ENCODE measurements around the gene RCL1.

Gene RCL1

DNA sequence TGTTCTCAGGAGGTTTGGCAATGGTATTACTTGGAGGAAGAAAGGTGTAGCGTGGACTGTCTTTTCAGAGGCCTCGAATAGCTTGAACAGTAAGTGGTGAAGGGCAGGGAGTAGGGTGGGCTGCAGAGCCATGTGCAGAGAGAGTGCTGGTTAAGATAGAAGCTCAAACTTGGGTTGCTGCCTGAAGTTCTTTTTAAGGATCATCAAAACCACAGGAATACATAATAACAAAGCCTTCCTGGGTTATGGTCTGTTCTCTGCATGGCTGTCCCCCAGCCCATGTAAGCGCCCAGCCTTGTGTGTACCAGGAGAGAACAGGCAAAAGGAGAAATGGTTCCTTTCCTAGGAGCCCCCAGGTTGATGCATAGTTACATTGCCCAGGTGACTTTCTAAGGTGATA, 43.9 kb downstream of the RCL1 start:
- H3K27ac Mint-ChIP-seq = peak overlapping the region; percentile 45
- no peak overlapping the region for H3K4me3 Mint-ChIP-seq
- H3K4me1 Mint-ChIP-seq (ENCODE audit: low read depth) = peaks cover 67% of the 10 kb centered on the region
- no peaks in the 10 kb centered on the region for H3K27me3 Mint-ChIP-seq (ENCODE audit: low read depth)
- no peaks in the 10 kb centered on the region for H3K9me3 Mint-ChIP-seq
- H3K36me3 Mint-ChIP-seq (ENCODE audit: low read depth) = peaks cover 51% of the 10 kb centered on the region

GRCh38 chr9:4837261-4838188, 44.8 kb downstream of the RCL1 start:
- Mint-ChIP-seq H3K9me3 (no peaks in the 10 kb centered on the region), H3K4me1 (ENCODE audit: low read depth) (peaks cover 72% of the 10 kb centered on the region), H3K27ac (peak overlapping the region; percentile 14), H3K36me3 (ENCODE audit: low read depth) (peaks cover 52% of the 10 kb centered on the region), H3K27me3 (ENCODE audit: low read depth) (no peaks in the 10 kb centered on the region), H3K4me3 (no peak overlapping the region)

GRCh38 chr9:4838189-4838546, 45.4 kb downstream of the RCL1 start:
- H3K4me1 Mint-ChIP-seq (ENCODE audit: low read depth) = peaks cover 68% of the 10 kb centered on the region
- no peak overlapping the region for H3K4me3 Mint-ChIP-seq
- no peak overlapping the region for H3K27ac Mint-ChIP-seq
- peaks cover 48% of the 10 kb centered on the region for H3K36me3 Mint-ChIP-seq (ENCODE audit: low read depth)
- H3K27me3 Mint-ChIP-seq (ENCODE audit: low read depth) = no peaks in the 10 kb centered on the region
- no peaks in the 10 kb centered on the region for H3K9me3 Mint-ChIP-seq

DNA sequence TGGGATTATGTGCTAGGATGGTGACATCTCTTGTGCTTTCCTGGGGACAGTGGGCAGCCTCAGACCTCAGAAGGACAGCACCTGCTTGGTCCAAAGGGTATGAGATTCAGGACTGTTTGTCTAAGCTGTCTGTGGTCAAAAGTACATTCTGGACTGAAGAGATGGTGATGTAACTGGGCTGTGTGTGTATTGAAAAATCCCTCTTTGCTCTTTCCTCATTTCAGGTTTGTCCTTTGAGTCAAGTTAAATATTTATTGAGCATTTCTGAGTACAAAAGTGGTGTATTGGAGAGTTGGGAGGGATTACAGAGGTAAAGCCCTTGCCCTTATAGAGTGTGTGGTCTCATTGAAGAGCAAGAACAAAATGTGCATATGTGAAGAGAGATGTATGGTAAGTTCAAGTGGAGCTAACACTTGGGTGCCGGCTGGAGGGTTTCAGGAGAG, 46.7 kb downstream of the RCL1 start:
- no peak overlapping the region for H3K27ac Mint-ChIP-seq
- H3K9me3 Mint-ChIP-seq = no peaks in the 10 kb centered on the region
- no peaks in the 10 kb centered on the region for H3K27me3 Mint-ChIP-seq (ENCODE audit: low read depth)
- no peak overlapping the region for H3K4me3 Mint-ChIP-seq
- peaks cover 65% of the 10 kb centered on the region for H3K4me1 Mint-ChIP-seq (ENCODE audit: low read depth)
- H3K36me3 Mint-ChIP-seq (ENCODE audit: low read depth) = peaks cover 41% of the 10 kb centered on the region

GRCh38 chr9:4840018-4840417, 47.3 kb downstream of the RCL1 start:
- Mint-ChIP-seq H3K36me3 (ENCODE audit: low read depth) (peaks cover 42% of the 10 kb centered on the region), H3K9me3 (no peaks in the 10 kb centered on the region), H3K27me3 (ENCODE audit: low read depth) (no peaks in the 10 kb centered on the region), H3K27ac (peak overlapping the region; percentile 29), H3K4me1 (ENCODE audit: low read depth) (peaks cover 66% of the 10 kb centered on the region), H3K4me3 (no peak overlapping the region)

DNA sequence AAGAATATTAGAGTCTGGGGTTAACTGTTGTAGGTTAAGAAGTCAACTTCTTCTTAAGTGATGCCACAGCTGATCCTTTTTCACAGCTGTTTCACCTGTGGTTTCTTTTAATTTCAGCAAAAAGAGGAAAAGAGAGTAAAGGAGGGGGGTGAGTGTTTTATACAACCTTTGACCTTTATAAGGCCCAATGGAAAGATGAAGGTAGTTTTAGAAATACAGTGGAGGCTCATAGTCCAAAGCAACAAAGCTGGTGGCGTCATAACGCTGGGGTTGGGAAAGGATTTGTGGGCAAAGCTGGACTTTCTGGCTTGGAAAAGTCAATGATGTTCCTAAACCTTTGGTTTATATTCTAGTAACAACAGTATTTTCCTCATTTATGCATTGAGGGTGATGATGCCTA, 49.5 kb downstream of the RCL1 start:
- no peaks in the 10 kb centered on the region for H3K9me3 Mint-ChIP-seq
- no peak overlapping the region for H3K4me3 Mint-ChIP-seq
- H3K4me1 Mint-ChIP-seq (ENCODE audit: low read depth) = peaks cover 56% of the 10 kb centered on the region
- no peaks in the 10 kb centered on the region for H3K27me3 Mint-ChIP-seq (ENCODE audit: low read depth)
- H3K27ac Mint-ChIP-seq = peak overlapping the region; percentile 76
- H3K36me3 Mint-ChIP-seq (ENCODE audit: low read depth) = peaks cover 36% of the 10 kb centered on the region

DNA sequence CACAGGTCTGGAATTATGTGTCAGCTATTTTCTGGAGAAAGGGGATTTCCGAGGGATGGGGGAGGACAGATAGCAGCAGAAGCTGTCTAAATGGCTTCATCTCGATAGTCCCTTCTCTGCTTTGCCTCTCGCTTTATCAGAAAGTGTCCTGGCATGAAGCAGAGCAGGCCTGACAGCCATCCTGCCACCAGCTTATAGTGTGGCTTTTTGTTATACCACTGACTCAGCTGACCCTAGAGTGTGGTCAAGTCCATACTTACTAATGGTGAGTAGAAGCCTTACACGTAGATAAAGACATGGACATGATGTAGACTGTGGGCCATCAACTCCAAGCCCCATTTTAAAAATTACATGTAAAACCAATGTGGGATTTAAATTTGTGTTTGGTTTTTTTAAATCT, 50.0 kb downstream of the RCL1 start:
- no peaks in the 10 kb centered on the region for H3K9me3 Mint-ChIP-seq
- peaks cover 53% of the 10 kb centered on the region for H3K4me1 Mint-ChIP-seq (ENCODE audit: low read depth)
- H3K27me3 Mint-ChIP-seq (ENCODE audit: low read depth) = no peaks in the 10 kb centered on the region
- no peak overlapping the region for H3K27ac Mint-ChIP-seq
- no peak overlapping the region for H3K4me3 Mint-ChIP-seq
- peaks cover 34% of the 10 kb centered on the region for H3K36me3 Mint-ChIP-seq (ENCODE audit: low read depth)

DNA sequence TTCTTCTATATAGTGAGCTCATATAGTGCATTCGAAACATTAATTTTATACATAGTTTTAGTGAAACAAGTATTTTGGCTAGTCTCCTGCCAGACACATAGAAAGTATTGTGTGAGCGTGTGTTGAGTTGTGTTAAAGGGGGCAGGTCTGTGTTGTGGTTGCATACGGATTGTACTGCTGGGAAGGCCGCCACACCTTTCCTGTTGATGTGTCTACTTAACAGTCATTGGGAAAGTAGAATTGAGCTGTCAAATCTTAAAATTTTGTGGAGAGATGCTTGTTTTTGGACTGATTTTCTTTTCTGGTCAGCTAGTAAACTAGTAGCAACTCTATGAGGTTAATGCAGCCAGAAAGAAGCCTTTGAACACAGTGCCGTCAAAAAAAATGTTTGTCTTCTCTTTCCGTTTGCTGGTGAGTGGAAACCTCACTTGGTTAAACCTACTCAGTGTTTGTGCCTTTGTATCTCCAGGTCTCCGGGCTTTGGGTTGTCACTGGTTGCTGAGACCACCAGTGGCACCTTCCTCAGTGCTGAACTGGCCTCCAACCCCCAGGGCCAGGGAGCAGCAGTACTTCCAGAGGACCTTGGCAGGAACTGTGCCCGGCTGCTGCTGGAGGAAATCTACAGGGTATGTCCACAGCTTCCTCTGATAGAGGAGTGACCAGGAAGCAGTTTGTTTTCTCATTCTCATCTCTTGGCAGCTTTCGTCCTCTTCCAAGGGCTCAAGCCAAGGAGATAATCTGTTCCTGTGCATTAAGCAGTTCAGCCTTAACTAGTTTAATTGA, 51.5 kb downstream of the RCL1 start:
- Mint-ChIP-seq H3K27ac (peak overlapping the region; percentile 83), H3K36me3 (ENCODE audit: low read depth) (peaks cover 31% of the 10 kb centered on the region), H3K4me1 (ENCODE audit: low read depth) (peaks cover 43% of the 10 kb centered on the region), H3K9me3 (no peaks in the 10 kb centered on the region), H3K27me3 (ENCODE audit: low read depth) (no peaks in the 10 kb centered on the region), H3K4me3 (peak overlapping the region; percentile 41)

DNA sequence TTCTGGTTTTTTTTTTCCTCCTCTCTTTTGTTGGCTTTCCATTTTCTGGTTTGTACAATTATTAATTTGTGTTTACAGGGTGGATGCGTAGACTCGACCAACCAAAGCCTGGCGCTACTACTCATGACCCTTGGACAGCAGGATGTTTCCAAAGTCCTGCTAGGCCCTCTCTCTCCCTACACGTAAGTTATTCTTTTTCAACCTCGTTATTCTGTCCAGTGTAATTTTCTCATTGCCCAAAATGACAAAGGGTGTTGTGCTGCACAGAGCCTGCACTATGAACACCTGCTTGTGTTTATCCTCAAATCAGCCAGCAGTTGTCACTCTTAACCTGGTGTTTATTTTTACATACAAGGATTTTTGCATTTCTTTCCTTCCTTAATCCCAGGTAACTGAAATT, 56.6 kb downstream of the RCL1 start:
- H3K9me3 Mint-ChIP-seq = no peaks in the 10 kb centered on the region
- no peaks in the 10 kb centered on the region for H3K27me3 Mint-ChIP-seq (ENCODE audit: low read depth)
- no peak overlapping the region for H3K27ac Mint-ChIP-seq
- peaks cover 36% of the 10 kb centered on the region for H3K36me3 Mint-ChIP-seq (ENCODE audit: low read depth)
- no peak overlapping the region for H3K4me3 Mint-ChIP-seq
- H3K4me1 Mint-ChIP-seq (ENCODE audit: low read depth) = peaks cover 22% of the 10 kb centered on the region

GRCh38 chr9:4850603-4851310, 58.0 kb downstream of the RCL1 start:
- Mint-ChIP-seq H3K4me3 (peak overlapping the region; percentile 38), H3K27ac (peak overlapping the region; percentile 72), H3K9me3 (no peaks in the 10 kb centered on the region), H3K27me3 (ENCODE audit: low read depth) (no peaks in the 10 kb centered on the region), H3K4me1 (ENCODE audit: low read depth) (peaks cover 16% of the 10 kb centered on the region), H3K36me3 (ENCODE audit: low read depth) (peaks cover 29% of the 10 kb centered on the region)

DNA sequence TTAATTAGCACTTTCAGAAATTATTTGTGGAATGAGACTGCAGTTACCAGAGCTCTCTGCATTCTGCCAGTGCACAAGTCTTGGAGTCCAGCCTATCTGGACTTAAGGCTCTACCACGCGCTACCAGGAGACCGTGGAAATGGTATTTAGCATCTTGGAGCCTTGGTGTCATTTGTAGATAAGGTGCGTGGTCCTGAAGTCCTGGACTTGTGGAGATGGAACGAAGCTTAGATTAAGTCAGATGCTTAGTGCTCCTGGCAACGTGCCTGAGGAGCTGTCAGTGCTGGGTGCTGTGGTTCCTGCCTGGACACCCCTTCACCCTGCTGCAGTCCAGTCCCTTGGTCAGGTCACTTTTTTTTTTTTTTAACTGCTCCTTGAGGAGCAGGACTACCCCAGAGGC, 59.7 kb downstream of the RCL1 start:
- no peak overlapping the region for H3K27ac Mint-ChIP-seq
- H3K27me3 Mint-ChIP-seq (ENCODE audit: low read depth) = no peaks in the 10 kb centered on the region
- no peak overlapping the region for H3K4me3 Mint-ChIP-seq
- peaks cover 19% of the 10 kb centered on the region for H3K4me1 Mint-ChIP-seq (ENCODE audit: low read depth)
- H3K36me3 Mint-ChIP-seq (ENCODE audit: low read depth) = peaks cover 28% of the 10 kb centered on the region
- no peaks in the 10 kb centered on the region for H3K9me3 Mint-ChIP-seq

DNA sequence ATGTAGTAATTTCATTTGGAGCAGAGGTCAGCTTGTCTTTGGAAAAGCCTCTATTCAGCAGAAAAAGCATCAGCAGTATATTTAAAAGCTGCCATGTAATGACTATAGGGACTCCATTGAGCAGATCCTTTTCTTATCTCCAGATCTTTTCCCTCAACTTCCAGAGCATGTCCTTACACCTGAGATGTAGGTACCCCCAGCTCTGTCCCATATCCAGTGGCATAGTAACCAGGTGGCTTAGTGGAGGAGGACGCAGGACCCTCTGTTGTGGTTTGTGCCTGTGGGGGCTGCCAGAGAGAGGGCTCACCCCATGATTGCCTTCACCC, 61.5 kb downstream of the RCL1 start:
- no peak overlapping the region for H3K27ac Mint-ChIP-seq
- peaks cover 23% of the 10 kb centered on the region for H3K4me1 Mint-ChIP-seq (ENCODE audit: low read depth)
- peaks cover 43% of the 10 kb centered on the region for H3K36me3 Mint-ChIP-seq (ENCODE audit: low read depth)
- no peak overlapping the region for H3K4me3 Mint-ChIP-seq
- H3K9me3 Mint-ChIP-seq = no peaks in the 10 kb centered on the region
- no peaks in the 10 kb centered on the region for H3K27me3 Mint-ChIP-seq (ENCODE audit: low read depth)

GRCh38 chr9:4855841-4856240, 63.1 kb downstream of the RCL1 start:
- Mint-ChIP-seq H3K27ac (no peak overlapping the region), H3K9me3 (no peaks in the 10 kb centered on the region), H3K4me1 (ENCODE audit: low read depth) (peaks cover 18% of the 10 kb centered on the region), H3K4me3 (no peak overlapping the region), H3K27me3 (ENCODE audit: low read depth) (no peaks in the 10 kb centered on the region), H3K36me3 (ENCODE audit: low read depth) (peaks cover 41% of the 10 kb centered on the region)

- Mint-ChIP-seq H3K4me1 (ENCODE audit: low read depth) (peaks cover 12% of the 10 kb centered on the region), H3K9me3 (no peaks in the 10 kb centered on the region), H3K27me3 (ENCODE audit: low read depth) (no peaks in the 10 kb centered on the region), H3K27ac (peak overlapping the region; percentile 3), H3K4me3 (no peak overlapping the region), H3K36me3 (ENCODE audit: low read depth) (peaks cover 37% of the 10 kb centered on the region)
Measured at GRCh38 chr9:4857163-4857810, 64.5 kb downstream of the RCL1 start.

Measured in T-helper 1 cell treated with Interleukin-12 subunit alpha and Interleukin-12 subunit beta and Interleukin-4 antibody, amounts not matched to agents 30 μg/mL and 1 μg/mL, for 36 hours (primary cell).